Activated CD4-positive, alpha-beta T cell treated with anti-CD3 and anti-CD28 coated beads, Interleukin-2, amount 10 ng/mL, durations not matched to agents 24 days and 14 days (primary cell): ENCODE results near the gene NRDC. TPM values are rescaled to one million over a fixed set of nuclear protein-coding genes. Genes with fewer than 3 reads are reported as not detected.

Experiments used
- DNase-seq: peaks from one replicate; pipeline ENCODE4 v3.0.0; 2022
- H3K27ac Mint-ChIP-seq: one replicate; pipeline ENCODE4 v1.8.0; 2022; ENCODE audit warnings: mild to moderate bottlenecking, mixed read lengths
- H3K27me3 Mint-ChIP-seq: one replicate; pipeline ENCODE4 v1.8.0; 2022; ENCODE audit warnings: mixed read lengths
- H3K36me3 Mint-ChIP-seq: one replicate; pipeline ENCODE4 v1.8.0; 2022; ENCODE audit warnings: low read depth, mild to moderate bottlenecking, mixed read lengths
- H3K4me1 Mint-ChIP-seq: one replicate; pipeline ENCODE4 v1.8.0; 2021; ENCODE audit warnings: mixed read lengths
- H3K4me3 Mint-ChIP-seq: one replicate; pipeline ENCODE4 v1.8.0; 2022; ENCODE audit warnings: mild to moderate bottlenecking, moderate library complexity, mixed read lengths
- H3K9me3 Mint-ChIP-seq: one replicate; pipeline ENCODE4 v1.8.0; 2021; ENCODE audit warnings: mixed read lengths
- intact Hi-C: fragments of 100-400 bp; cut with micrococcal nuclease; formaldehyde crosslinking; loops from one replicate; pipeline ENCODE4 v1.15.1; 2023
- total RNA-seq: library from RNA; stranded (reverse); gene quantifications from 2 replicates; pipeline ENCODE4 v1.2.3, GENCODE V29; 2022

NRDC gene
- total RNA-seq, 1 donor from 2014 or later, result 170 TPM

- Mint-ChIP-seq H3K9me3 (no peaks in the 10 kb centered on the region), H3K27ac (peak overlapping the region; percentile 75), H3K4me3 (no peak overlapping the region), H3K27me3 (no peaks in the 10 kb centered on the region), H3K4me1 (peaks cover 50% of the 10 kb centered on the region), H3K36me3 (peaks cover 35% of the 10 kb centered on the region)
- intact Hi-C loops, result no loop called here
- DNase-seq, result no peak
These were observed 7.1 kb downstream of the NRDC start for GRCh38 chr1:51871351-51871975.

DNA sequence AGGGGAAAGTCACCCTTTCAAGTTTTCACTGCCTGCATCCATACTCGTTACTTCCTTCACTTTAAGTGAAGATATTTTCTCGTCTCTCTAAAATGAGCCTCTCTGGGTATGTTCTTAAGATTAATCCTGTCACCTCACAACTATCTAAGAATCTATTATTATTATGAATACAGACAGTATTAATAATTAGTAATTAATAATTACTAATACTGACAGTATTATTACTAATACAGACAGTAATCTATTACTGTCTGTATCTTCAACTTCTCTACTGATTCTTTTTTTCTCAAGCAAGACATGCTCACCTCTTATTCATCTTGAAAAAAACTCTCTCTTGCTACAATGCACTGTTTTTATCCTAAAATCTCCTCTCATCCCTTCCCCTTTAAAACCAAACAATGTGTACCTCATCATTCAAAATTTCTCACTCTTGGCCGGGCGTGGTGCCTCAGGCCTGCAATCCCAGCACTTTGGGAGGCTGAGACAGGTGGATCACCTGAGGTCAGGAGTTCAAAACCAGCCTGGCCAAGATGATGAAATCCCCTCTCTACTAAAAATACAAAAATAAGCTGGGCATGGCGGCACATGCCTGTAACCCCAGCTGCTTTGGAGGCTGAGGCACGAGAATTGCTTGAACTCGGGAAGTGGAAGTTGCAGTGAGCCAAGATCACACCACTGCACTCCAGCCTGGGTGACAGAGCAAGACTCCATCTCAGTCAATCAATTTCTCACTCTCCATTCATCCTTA is 7.8 kb downstream of the NRDC start:
- Mint-ChIP-seq H3K27ac (no peak overlapping the region), H3K27me3 (no peaks in the 10 kb centered on the region), H3K36me3 (peaks cover 34% of the 10 kb centered on the region), H3K9me3 (no peaks in the 10 kb centered on the region), H3K4me1 (peaks cover 48% of the 10 kb centered on the region), H3K4me3 (no peak overlapping the region)
- DNase-seq, result no peak
- intact Hi-C loops, result no loop called here

DNA sequence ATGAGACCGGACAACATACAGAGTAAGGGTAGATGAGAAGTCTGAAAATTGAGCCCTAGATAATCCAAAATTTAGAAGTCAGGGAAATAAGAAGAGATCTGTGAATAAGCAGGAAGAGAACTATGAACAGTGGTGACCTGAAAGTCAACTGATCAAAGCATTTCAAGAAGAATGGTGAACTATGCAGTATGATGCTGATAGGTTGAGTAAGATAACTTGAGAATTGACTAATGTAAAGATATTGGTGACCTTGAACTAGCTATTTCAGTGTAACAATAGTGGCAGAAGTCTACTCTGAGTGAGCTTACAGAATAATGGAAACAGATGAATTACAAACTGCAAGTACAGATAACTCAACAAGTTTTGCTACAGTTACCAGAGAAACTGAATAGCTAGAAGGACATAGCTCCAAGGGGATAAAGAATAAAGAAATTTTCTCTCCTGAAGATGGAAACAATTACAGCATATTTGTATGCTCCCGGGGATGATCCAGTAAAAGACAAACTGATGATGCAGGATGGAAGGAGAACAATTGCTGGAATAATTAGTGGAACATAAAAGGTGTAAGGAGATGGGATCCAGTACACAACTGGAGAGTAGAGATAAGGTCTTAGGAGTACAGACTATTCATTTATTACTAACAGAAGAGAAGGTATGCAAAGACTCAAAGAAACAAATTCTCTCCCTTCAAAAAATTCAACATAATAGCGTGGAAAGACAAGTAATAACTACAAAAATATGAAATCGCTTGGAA is 10.9 kb downstream of the NRDC start:
- Mint-ChIP-seq H3K36me3 (peaks cover 20% of the 10 kb centered on the region), H3K27ac (no peak overlapping the region), H3K9me3 (no peaks in the 10 kb centered on the region), H3K4me3 (no peak overlapping the region), H3K4me1 (peaks cover 37% of the 10 kb centered on the region), H3K27me3 (no peaks in the 10 kb centered on the region)
- no peak for DNase-seq
- intact Hi-C loops, result no loop called here

DNA sequence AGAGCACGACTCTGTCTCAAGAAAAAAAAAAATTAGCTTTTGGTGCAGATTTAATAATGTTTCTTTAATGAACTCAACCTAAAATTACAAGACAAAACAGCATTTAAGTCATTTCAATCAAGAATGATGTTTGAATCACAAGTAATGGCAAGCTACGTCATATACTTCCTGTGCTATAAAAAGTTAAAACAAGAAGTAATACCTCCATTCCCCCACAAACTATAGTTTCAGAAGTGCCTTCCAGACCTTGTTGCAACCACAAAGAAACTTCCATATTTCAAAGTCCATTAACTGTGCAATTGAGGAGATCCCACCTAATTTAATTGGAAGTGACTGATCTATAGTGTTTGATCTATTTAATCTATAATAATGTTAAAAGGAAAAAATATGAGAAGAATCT is 15.1 kb downstream of the NRDC start:
- no peaks in the 10 kb centered on the region for H3K27me3 Mint-ChIP-seq
- no peak overlapping the region for H3K4me3 Mint-ChIP-seq
- intact Hi-C loops, result loop anchor here (2.0 kb wide), 1 partner anchor 15 kb away; the partner anchor contains the start of gene NRDC
- peaks cover 16% of the 10 kb centered on the region for H3K36me3 Mint-ChIP-seq
- H3K9me3 Mint-ChIP-seq, result no peaks in the 10 kb centered on the region
- H3K27ac Mint-ChIP-seq, result peak overlapping the region; percentile 48
- no peak for DNase-seq
- peaks cover 25% of the 10 kb centered on the region for H3K4me1 Mint-ChIP-seq

DNA sequence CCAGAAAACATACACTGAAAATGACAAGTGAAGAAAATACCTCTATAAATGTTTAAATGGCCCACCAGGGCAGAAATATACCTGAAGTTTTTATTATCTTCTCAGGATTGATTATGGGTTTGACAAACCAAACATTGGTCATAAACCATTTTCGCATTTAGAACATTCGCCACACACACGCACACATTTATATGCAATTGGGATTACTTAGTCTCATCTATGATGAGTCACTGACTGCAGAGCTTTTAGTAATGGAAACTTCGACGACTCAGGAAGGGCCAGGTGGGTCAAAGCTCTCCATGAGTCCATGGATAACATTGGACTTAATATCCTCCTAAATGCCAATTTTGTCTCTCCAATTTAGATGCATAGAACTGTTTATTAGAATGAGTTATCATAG is 16.9 kb downstream of the NRDC start:
- no peak overlapping the region for H3K4me3 Mint-ChIP-seq
- intact Hi-C loops, result loop anchor here (2.0 kb wide), 1 partner anchor 17 kb away; the partner anchor contains the start of gene NRDC
- H3K36me3 Mint-ChIP-seq, result peaks cover 13% of the 10 kb centered on the region
- H3K9me3 Mint-ChIP-seq, result no peaks in the 10 kb centered on the region
- H3K27ac Mint-ChIP-seq, result peak overlapping the region; percentile 17
- no peaks in the 10 kb centered on the region for H3K27me3 Mint-ChIP-seq
- DNase-seq, result no peak
- peaks cover 12% of the 10 kb centered on the region for H3K4me1 Mint-ChIP-seq

DNA sequence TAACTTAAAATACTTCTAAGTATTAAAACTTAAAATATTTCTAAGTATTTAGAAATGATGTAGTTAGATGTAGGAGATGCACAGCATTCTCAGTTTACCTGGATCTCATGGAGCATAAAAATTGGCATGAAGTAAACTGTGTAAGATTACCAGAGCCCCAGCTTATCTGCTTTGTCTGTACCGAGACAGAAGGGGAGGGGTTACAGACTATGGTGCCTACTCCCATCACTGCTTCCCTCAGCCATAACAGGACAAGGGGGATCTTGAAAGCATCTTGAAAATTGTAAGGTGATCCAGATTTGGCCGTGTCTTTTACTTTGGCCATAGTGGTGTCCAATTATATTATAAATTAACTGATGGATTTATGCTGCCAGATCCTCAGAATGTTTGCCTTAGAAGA is 18.8 kb downstream of the NRDC start:
- Mint-ChIP-seq H3K36me3 (peaks cover 22% of the 10 kb centered on the region), H3K4me1 (peaks cover 15% of the 10 kb centered on the region), H3K4me3 (no peak overlapping the region), H3K27me3 (no peaks in the 10 kb centered on the region), H3K27ac (no peak overlapping the region), H3K9me3 (no peaks in the 10 kb centered on the region)
- DNase-seq, result no peak
- intact Hi-C loops, result no loop called here

- Mint-ChIP-seq H3K4me1 (peaks cover 15% of the 10 kb centered on the region), H3K27me3 (no peaks in the 10 kb centered on the region), H3K36me3 (peaks cover 24% of the 10 kb centered on the region), H3K4me3 (no peak overlapping the region), H3K9me3 (no peaks in the 10 kb centered on the region), H3K27ac (no peak overlapping the region)
- intact Hi-C loops, result no loop called here
- DNase-seq, result no peak
These were observed 19.2 kb downstream of the NRDC start for GRCh38 chr1:51859333-51859732.

GRCh38 chr1:51858892-51859291 is 19.6 kb downstream of the NRDC start:
- intact Hi-C loops, result no loop called here
- Mint-ChIP-seq H3K36me3 (peaks cover 25% of the 10 kb centered on the region), H3K27me3 (no peaks in the 10 kb centered on the region), H3K4me3 (no peak overlapping the region), H3K4me1 (peaks cover 15% of the 10 kb centered on the region), H3K9me3 (no peaks in the 10 kb centered on the region), H3K27ac (no peak overlapping the region)
- DNase-seq, result no peak

DNA sequence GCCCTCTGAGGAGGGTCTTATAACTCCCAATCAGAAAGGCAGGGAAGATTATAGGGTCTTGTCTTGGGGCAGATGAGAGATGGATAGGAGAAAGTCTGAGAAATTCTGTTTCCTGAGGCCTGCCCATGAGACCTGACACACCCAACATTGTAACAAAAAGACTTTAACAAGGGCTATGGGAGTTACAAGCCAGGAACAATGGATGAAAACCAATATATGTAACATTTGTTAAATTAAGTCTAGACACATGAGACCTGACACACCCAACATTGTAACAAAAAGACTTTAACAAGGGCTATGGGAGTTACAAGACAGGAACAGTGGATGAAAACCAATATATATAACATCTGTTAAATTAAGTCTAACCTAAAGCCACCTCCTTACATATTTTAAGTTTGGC is 21.8 kb downstream of the NRDC start:
- intact Hi-C loops, result no loop called here
- Mint-ChIP-seq H3K27ac (no peak overlapping the region), H3K4me3 (no peak overlapping the region)

GRCh38 chr1:51855624-51856023 is 22.9 kb downstream of the NRDC start:
- intact Hi-C loops, result no loop called here
- H3K4me1 Mint-ChIP-seq, result peaks cover 8% of the 10 kb centered on the region
- no peak overlapping the region for H3K4me3 Mint-ChIP-seq
- H3K27ac Mint-ChIP-seq, result no peak overlapping the region
- no peak for DNase-seq
- no peaks in the 10 kb centered on the region for H3K9me3 Mint-ChIP-seq
- H3K36me3 Mint-ChIP-seq, result peaks cover 14% of the 10 kb centered on the region
- no peaks in the 10 kb centered on the region for H3K27me3 Mint-ChIP-seq

More for the DNA sequence above, 21.8 kb downstream of the NRDC start:
- Mint-ChIP-seq H3K9me3 (no peaks in the 10 kb centered on the region), H3K36me3 (peaks cover 15% of the 10 kb centered on the region), H3K4me1 (peaks cover 7% of the 10 kb centered on the region), H3K27me3 (no peaks in the 10 kb centered on the region)
- no peak for DNase-seq

- H3K27me3 Mint-ChIP-seq, result no peaks in the 10 kb centered on the region
- no peak overlapping the region for H3K4me3 Mint-ChIP-seq
- no peak overlapping the region for H3K27ac Mint-ChIP-seq
- H3K4me1 Mint-ChIP-seq, result peaks cover 12% of the 10 kb centered on the region
- H3K9me3 Mint-ChIP-seq, result no peaks in the 10 kb centered on the region
- DNase-seq, result no peak
- H3K36me3 Mint-ChIP-seq, result peaks cover 15% of the 10 kb centered on the region
- intact Hi-C loops, result no loop called here
These were observed 25.2 kb downstream of the NRDC start for GRCh38 chr1:51853360-51853759.

DNA sequence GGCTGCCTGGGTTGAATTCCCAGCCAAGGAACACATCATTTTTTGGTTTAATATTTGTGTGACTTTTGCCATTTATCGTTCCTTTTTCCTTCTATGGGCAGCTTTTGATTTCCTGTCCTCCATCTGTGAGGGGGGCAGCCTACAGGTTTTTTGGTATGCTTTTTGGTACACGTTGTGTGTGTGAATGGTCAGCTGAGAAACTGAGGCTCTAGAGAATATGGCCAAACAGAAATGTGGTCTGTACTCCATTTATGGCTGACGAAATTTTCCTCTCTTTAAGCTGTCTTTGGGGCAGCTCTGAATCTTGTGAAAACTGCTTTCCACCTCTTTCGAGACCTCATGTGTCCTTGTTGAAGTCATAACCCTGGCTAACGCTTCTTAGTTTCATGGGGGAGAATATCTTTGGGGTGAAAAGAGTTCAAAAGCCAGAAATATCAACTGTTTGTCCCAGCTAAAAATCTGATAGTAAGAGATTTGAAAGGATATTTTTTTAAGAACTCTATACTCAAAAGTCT is 26.6 kb downstream of the NRDC start:
- H3K27ac Mint-ChIP-seq, result no peak overlapping the region
- peaks cover 12% of the 10 kb centered on the region for H3K4me1 Mint-ChIP-seq
- H3K27me3 Mint-ChIP-seq, result no peaks in the 10 kb centered on the region
- H3K36me3 Mint-ChIP-seq, result peaks cover 16% of the 10 kb centered on the region
- peaks cover under 1% of the 10 kb centered on the region for H3K9me3 Mint-ChIP-seq
- intact Hi-C loops, result no loop called here
- DNase-seq, result no peak
- no peak overlapping the region for H3K4me3 Mint-ChIP-seq

- peaks cover 7% of the 10 kb centered on the region for H3K4me1 Mint-ChIP-seq
- H3K4me3 Mint-ChIP-seq, result no peak overlapping the region
- H3K9me3 Mint-ChIP-seq, result peaks cover 4% of the 10 kb centered on the region
- no peak overlapping the region for H3K27ac Mint-ChIP-seq
- intact Hi-C loops, result no loop called here
- H3K27me3 Mint-ChIP-seq, result no peaks in the 10 kb centered on the region
- DNase-seq, result no peak
- H3K36me3 Mint-ChIP-seq, result peaks cover 23% of the 10 kb centered on the region
These were observed 27.9 kb downstream of the NRDC start for GRCh38 chr1:51850420-51851223.
